Globus pallidus (tissue), 1 donor: ENCODE results near the gene SAMD1.
A peak's percentile ranks its signal among the peaks of the same experiment; 100 is the strongest.

Experiments used
- DNase-seq: peaks from one replicate; pipeline ENCODE4 v3.0.0-alpha.2; 2015; ENCODE audit warnings: low spot score

SAMD1 gene

DNA sequence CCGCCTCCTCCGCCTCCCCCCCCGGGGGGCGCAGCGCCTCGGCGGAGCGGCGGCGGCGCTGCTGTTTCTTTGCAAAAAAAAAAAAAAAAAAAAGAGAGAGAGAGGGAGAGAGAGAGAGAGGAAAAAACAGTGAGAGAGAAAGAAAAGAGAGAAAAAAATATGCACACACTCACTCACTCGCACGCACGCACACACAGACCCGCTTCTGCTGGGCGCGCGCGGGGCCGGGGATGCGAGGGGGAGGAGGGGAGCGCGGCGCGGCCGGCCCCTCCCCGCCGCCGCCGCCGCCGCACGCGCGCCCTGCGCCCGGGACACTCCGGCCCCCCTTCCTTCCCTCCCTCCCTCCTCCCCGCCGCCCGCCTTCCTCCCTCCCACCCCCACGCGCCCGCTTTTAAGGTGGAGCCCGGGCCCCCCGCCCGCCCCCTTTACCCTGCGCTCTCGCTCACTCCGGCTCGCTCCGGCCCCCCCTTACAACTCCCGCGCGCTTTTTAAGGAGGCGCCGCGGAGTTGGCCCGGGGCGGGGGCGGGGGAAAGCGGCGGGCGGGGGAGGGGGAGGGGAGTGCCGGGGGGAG, at the start of gene SAMD1:
TSS of gene SAMD1 (minus strand) at position 243 of the 572 bp plus-strand sequence.
- DNase-seq, result peak; percentile 88

DNA sequence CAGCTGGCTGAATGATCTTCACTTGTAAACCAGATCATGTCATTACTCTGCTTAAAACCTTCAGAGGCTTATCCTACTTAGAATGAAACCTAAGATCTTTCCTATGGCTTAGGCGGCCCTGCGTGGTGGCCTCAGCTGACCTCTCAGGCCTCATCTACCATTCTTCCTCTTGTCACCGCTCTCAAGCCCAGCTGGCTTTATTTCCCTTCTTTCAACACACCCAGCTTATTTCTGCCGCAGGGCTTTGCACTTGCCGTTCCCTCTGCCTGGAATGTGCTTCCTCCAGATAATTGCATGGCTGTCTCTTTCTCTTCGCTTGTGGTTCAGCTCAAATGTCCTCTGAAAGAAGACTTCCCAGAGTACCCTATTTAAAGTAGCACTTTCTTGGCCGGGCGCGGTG, 49.4 kb upstream of the SAMD1 start:
- no peak for DNase-seq

DNA sequence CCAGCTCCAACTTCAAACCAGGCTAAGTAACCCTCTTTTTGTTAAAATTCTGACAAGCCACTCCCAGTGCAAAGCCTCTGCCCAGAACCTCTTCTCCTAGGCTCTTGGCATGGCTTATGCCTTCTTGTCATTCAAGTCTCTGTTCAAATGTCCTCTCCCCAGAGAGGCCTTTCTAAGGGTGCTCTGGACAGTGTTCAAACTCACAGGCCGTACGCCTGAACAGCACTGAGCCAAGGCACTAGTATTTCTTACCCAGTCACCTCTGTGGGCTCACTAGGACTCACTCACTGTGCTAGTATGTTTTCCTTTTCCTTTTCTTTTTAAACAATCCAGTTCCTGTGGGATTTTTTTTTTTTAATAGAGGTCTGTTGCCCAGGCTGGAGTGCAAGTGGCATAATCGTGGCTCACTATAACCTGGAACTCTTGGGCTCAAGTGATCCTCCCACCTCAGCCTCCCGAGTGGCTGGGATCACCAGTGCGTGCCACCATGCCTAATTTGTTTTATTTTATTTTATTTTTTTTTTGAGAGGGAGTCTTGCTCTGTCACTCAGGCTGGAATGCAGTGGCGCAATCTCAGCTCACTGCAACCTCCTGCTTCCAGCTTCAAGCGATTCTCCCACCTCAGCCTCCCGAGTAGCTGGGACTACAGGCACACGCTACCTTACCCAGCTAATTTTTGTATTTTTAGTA, 48.2 kb upstream of the SAMD1 start:
- peak; percentile 57 for DNase-seq

DNA sequence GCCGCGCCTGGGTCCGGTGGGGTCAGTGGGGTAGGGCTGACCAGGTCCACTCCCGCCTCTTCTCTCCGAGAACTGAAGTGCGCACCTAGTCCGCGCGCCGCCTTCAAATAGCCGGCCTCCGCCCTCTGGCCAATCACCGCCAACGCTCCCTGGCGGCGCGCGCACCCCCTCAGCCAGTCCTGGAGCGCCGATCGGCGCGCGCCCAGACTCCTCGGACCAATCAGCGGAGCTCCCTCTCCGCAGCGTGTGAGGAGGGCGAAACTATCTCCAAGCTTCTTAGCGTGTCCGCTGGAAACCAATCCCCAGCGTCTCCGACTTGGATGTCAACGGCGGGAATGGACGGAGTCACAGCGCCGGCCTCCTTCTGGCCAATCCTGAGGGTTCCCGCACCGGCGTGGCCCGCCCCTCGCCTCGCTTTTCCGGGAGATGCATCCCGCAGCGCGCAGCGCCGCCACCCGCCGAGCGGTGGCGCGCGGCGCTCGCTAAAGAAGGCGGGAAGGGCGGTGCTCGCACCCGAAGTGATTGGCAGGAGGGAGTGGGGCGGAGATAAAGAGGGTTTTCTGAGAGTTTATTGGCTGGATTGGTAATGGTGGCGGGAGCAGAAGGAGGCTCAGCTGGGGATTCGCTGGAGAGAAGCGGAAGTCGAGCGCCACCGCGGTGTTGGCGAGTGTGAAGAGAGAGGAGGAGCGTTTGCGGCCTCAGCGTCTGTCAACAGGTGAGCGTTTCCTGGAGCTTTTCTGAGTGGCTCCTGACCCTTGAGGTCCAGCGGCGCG, 46.1 kb upstream of the SAMD1 start, which contains the start of gene ASF1B:
TSS of gene ASF1B (minus strand) at position 81 of the 773 bp plus-strand sequence. CDS start 133 bp downstream, outside the sequence.
- peak; percentile 100 for DNase-seq

DNA sequence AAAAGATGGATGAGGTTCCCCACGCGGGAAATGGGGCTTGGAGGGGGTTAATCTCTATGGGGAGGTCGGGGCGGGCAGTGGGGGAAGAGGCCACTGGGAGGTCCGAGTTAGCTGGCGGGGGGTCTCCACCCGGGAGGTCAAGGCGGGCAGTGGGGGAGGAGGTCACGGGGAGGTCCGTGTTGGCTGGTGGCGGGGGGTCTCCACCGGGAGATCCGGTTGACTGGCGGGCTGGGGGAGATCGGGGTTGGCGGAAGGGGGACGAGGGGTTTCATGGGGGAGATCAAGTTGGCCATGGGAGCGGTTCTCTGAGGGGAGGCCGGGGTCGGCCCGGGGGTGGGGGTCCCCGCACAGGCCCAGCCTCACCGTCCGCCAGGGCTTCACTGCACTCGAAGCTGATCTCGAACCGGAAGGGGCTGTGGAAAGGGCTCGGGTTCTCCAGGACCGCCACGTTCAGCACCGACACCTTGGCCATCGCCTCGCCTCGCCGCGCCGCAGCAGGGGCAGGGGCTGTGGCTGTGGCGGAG, 45.5 kb upstream of the SAMD1 start:
- DNase-seq, result no peak

DNA sequence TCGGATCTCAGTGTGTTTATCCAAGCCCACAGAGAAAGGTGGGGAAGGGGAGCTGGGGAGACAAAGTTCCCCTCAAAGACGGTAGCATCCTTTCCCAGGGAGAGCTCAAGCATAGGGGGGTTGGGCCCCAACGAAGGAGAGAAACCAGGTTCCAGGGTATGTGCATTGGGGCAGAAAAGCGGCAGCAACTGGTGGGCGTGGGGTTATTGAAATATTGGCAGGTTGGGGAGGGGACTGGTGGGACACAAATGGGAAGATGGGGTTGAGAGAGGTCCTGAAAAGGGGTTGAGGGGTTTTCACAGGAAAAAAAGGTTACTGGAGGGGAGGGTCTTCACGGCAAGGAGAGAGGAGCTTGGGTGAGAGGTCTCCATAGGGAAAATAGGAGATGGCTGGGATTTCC, 44.8 kb upstream of the SAMD1 start:
- DNase-seq, result no peak

DNA sequence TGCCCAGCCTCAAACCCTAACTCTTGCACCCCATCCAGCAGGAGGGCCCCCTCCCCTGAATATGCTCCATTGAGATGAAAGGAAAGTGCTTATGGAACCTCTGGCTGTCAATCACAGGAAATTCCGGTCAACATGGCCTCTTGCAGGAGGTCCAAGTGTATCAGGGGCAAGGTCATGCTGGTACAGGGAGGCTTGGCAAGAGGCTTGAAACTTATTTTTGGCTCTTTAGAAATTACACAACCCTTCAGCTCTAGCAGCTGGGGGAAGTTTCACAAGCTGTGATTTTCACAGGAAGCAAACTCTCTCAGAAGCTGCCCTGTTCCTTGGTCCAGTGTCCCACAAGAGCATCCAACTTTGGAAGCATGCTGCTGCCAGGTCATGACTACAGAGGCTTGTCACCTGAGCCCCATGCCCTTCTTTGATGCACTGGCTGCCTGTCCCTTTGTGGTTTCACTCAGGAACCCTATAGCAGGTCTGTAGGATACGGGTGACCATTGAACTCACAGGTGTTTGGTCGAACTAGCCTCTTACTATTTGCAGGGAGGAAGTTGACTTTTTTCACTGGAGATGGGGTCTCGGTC, 37.5 kb upstream of the SAMD1 start:
- peak; percentile 42 for DNase-seq

DNA sequence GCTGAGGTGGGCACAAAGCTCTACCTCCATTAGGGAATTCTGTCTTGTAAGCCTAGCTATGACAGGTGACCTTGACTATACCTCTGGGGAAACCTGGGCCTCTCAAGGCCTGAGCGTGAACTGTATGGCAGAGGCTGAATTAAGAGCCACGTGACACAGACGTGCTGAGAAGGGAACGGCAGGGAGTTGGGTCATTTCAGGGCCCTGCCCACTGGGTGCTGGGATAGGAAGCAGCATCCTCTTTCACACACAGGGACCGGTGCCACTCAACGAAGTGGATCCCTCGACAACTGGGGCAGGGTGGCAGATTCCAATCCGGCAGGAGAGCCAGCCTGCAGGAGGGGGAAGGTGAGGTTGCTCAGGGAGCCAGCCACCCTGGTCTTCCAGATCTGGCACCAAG, 36.6 kb upstream of the SAMD1 start:
- DNase-seq, result no peak

DNA sequence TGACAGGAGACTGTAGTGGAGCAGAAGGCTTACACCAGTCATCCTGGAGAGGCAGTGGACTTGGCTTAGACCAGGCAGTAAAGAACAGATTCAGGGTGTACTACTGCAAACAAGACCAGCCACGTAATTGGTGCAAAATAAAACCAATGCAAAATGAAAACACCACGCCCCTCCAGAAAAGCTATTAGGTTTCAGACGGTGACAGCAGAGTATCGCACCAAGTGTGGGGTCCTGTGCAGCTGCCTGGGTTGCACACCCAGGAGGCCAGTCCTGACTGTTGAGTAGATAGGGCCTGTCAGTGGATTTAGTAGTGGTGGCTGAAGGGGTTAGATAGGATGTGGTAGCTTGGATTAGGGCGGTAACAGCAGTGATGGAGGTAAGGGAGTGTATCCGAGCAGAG, 32.4 kb upstream of the SAMD1 start:
- DNase-seq, result no peak

DNA sequence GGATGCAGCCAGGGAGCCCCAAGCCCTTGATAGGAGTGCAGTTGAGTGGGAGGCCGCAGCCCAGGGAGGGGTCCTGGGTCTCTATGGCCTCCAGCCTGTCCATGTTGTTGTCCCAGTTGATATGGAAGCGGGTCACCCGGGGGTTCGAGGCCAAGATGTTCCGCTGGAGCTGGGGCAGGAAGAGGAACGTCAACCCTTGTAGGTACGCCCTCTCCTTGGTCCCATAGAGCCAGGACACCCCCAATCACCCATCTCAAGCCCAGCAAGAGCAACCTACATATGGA, 29.9 kb upstream of the SAMD1 start:
- DNase-seq, result no peak

DNA sequence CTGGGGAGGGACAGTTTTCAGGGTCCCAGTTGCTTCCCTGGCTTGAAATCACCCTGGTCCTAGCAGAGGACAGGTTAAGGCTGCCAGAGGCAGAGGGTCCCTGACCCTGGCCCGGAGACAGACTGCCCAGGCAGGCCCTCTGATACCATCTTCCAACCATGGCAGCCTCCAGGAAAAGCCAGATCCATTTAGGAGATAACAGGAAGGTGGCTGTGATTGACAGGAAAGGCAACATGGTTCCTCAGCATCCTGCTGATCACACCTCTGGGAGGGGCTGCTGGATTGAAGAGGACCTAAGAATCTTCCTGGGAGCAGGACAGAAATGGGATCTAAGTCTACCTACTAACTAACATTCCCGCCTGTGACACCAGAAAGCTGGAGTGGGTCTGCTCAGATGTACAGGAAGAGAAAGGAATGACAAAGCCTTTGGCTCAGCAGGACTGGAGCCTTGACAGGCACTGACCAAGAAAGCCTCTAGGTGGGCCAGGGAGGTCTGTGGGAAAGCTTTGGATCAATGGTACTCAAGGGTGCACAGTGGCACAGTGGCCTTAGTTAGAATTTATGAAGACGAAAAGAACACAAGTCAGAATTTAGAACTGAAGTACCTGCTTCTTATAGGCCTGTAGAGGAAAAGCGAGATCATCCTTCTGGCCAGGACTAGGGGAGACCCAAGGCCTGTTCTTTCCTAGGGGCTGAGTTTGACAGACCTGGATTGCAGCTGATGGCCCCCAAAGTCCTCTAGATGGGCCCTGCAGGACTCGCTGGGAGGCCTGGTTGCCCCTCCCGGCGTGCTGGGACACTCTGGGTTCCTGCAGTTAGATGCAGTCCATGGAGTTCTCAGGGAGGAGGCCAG, 29.3 kb upstream of the SAMD1 start:
- DNase-seq, result no peak

DNA sequence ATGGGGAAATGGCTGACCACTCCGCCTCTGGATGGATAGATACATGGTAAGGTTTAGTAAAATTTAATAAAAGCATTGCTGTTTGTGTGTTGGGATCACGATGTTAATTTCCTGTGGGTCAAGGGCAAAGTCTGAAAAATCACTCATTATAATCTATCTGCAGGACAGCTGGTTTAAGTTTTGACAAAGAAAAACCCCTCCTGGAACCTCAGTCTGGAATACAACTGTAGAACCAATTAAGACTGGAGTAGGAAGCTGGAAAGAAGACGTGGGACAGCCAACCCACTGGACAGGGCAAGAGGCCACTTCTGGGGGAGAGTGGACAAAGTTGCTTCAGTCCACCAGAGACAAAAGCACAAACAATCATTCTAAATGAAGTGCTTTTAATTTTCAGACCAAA, 28.6 kb upstream of the SAMD1 start:
- no peak for DNase-seq

DNA sequence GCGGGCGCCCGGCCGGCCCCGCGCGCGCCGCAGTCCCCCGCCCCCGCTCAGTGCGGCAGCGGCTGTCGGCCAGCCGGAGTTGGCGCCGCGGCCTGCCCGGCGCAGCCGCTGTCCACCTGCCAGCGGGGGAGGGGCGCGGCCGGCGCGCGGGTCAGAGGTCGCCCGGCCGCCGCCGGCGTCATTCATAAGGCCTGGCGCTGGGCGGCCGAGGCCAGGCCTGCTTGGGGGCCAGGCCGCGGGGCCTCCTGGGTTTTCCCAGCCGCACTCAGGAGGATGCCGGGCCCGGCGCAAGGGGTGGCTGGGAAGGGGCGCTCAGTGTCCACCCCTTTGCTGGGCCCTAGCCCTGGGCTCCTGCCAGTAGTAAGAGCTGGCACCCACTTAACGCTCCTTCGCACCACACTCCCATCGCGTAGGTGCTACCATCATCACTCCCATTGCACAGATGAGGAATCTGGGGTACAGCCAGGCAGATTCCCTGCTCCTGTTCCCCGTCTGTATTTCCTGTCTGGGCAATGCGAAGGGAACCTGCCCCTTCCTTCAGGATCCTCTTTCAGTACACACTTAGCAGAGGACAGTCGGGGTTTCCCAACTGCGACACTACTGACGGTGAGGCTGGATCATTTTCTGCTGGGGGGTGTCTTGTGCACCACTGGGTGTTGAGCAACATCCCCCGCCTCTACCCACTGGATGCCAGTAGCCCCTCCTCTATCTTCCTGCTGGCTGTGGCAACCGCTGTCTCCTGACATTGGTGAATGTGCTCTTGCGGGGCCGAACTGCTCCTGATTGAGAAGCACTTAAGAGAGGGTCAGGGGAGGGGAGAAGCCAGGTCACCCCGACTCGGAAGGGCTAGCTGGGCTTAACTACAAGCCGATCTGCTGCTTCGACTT, 27.9 kb upstream of the SAMD1 start:
- peak; percentile 83 for DNase-seq

DNA sequence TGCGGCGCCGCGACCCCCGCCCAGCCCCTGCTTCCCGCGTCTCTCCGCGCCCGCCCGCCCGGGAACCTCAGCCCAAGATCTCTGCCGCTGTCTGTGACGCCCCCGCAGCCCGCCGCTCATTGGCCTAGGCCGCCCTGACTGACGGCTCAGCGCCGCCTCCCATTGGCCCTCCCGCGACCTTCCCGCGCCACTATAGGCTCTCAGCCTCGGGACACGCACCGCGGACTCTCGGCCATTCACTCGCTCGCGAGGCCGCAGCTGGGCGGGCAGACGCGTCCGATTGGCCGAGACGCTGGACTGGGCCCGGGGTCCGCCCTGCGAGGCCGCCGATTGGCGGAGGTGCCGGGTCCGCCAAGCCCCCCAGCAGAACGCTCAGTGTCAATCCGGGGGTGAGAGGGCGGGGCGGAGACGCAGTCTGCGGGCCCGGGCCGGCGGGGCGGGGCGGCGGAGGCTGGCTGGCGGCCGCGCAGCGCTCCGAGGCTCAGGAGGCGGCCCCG, 27.2 kb upstream of the SAMD1 start, which contains the start of gene PRKACA:
TSS of gene PRKACA (minus strand) at position 95 of the 497 bp plus-strand sequence. CDS start 215 bp downstream, outside the sequence.
- DNase-seq, result peak; percentile 99

DNA sequence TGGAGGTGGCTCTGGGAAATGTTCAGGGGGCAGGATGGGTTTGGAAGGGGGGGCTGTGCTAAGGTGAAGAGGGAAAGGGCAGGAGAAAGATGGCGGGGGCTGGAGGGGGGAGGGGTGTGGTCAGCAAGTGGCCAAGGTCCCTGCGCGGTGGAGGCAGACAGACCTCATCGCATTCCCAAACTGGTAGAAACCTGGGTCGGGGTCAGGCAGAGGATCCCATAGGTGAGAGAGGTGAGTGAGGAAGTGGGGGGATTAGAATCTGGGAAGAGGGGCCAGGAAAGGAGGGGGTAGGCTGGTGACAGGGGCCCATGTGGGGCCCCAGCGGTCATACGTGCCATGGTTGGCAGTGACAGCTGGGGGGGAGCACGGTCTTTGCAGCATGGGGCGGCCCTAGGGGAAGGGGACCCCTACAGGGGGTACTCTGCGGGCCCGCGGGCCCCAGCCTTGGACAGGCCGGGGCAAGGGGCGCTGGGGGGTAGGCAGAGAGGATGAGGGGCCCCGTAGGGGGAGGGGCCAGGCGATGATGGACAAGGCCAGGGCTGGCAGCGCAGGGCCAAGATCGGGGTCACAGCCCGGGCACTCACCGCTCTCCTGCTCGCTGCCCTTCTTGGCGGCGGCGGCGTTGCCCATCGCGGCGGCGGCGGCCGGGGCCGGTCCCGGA, 26.5 kb upstream of the SAMD1 start:
- no peak for DNase-seq

DNA sequence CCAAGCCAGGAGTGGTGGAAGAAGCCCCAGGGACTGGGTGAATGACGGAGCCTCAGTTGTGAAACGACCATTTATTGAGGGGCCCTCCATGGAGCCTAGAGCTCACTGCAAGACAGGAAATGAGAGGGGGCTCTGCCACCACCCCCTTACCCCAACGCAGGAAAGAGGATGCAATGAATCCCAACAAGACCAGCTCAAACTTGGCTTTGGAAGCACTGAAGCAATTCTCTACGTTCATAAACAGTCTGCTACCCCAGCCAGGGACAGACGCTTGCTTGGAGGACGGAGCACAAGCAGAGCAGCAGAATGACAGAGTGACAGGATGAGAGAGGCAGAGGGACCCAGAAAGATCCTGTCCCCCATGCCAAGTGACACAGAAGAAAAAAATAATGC, 26.0 kb upstream of the SAMD1 start:
- DNase-seq, result no peak

DNA sequence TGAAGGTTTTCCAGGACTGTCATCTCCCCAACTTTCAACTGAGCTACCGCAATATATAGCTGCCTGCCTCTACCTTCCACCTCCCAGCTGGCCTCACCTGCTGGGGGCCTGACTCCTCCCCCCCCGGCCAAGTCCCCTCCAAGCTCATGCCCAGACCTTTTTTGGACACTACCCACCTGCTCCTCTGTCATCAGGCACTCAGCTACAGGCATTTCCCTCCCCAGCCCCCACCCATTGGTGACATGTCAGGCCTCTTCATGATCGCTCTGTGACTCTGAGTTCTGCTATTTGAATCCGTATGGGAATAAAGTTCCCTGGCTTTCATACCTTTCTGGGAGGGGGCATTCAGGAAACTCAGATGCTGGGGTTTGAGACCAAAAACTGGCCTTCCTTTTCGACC, 25.2 kb upstream of the SAMD1 start:
- no peak for DNase-seq

DNA sequence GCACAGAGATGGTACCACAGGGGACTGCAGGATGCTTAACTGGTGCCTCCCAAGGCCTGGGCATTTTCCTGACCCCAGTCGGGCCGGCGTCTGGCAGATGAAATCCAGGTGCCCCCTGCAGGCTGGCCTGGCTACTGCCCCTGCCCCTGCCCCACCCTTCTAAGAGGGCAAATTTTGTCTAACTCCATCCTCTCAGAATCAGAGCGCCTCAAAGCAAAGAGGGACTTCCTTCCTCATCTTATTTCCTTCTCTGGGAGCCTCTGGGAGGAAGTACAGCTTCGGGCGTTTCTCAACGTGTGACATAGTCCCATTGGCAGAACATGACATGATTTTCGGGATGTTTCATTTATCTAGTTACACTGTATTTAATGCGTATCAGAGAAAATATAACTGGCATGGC, 24.3 kb upstream of the SAMD1 start:
- peak; percentile 48 for DNase-seq

DNA sequence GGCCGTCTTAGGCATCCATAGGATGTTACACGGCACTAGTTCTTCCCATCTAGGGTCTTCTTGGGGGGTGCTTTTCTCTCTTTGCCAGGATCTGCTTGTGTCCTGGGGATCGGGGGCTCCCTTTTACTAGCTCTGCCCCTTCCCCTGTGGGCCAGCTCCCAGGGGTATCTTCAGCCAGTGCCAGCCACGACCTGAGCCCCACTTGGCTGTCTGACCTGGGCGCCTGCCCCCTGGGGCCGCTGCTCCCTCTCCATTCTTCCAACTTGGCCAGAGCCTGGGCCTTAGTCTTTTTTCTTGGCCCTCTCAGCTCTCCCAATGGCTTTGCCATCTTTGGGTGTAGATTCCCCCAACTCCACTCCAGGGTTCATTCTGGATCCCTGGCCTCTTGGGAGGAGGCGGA, 23.9 kb upstream of the SAMD1 start:
- DNase-seq, result no peak
